Measurements from ENCODE around the gene FGFR3.
A peak's percentile ranks its signal among the peaks of the same experiment; 100 is the strongest.

The FGFR3 gene

DNA sequence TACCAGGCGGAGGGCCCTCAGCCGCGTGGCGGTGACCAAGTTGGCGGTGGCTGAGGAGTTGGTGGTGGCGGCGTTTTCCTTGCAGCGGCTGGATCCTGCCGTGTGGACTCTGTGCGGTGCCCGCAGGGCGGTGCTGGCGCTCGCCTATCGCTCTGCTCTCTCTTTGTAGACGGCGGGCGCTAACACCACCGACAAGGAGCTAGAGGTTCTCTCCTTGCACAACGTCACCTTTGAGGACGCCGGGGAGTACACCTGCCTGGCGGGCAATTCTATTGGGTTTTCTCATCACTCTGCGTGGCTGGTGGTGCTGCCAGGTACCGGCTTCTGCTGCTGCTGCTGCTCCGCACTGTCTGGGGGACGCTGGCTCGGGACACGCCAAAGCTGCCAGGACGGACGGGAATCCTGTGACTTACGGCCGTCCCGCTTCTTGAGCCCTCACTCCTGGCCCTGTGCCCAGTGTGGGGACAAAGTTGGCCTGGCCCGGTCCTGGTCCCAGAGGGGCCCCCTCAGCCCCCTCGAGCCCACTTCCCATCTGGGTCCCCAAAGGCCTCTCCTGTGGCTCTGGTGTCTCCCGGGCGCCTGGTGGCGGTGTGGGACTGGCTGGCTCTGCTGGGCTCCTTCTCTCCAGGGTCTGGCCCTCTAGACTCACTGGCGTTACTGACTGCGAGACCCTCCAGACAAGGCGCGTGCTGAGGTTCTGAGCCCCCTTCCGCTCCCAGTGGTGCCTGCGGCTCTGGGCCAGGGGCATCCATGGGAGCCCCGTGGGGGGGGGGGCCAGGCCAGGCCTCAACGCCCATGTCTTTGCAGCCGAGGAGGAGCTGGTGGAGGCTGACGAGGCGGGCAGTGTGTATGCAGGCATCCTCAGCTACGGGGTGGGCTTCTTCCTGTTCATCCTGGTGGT is 10.7 kb downstream of the FGFR3 start:
- no peak for DNase-seq

DNA sequence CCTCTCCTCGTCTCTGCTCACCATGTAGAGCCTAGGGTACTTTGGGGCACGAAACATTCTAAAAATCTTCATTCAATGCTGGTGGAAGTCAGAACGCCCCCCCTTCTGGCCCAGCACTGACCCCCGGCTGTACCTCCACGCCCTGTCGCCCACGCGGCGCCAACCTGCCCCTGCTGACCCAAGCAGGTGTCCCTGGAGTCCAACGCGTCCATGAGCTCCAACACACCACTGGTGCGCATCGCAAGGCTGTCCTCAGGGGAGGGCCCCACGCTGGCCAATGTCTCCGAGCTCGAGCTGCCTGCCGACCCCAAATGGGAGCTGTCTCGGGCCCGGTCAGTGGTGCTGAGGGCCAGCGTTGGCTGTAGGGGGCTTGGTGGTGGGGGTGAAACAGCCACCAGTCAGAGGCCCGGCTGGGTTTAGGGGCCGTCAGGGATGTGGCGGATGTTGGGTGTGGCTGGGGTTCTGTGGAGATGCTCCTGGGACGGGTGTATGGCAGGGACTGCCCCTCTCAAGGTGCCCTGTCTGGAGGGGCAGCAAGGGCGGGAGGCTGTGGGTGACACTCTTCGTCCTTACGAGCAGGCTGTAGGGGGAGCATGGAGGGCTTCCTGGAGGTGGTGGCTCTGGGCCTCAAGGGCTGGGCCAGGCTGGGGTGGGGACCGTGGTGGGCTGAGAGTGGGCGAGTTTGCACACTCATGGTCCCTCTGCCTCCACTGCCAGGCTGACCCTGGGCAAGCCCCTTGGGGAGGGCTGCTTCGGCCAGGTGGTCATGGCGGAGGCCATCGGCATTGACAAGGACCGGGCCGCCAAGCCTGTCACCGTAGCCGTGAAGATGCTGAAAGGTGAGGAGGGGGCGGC is 11.8 kb downstream of the FGFR3 start:
- no peak for DNase-seq

DNA sequence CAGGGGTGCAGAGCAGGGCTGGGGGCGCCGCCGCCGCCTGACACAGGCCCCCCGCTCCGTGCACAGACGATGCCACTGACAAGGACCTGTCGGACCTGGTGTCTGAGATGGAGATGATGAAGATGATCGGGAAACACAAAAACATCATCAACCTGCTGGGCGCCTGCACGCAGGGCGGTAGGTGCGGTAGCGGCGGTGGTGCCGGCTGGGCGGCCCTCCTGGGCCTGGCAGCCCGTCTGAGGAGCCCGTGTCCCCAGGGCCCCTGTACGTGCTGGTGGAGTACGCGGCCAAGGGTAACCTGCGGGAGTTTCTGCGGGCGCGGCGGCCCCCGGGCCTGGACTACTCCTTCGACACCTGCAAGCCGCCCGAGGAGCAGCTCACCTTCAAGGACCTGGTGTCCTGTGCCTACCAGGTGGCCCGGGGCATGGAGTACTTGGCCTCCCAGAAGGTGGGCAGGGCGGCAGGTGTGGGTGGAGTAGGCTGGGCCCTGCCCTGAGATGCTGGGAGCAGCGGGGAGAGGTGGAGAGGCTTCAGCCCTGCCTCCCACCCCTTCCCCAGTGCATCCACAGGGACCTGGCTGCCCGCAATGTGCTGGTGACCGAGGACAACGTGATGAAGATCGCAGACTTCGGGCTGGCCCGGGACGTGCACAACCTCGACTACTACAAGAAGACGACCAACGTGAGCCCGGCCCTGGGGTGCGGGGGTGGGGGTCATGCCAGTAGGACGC is 12.6 kb downstream of the FGFR3 start:
- no peak for DNase-seq

DNA sequence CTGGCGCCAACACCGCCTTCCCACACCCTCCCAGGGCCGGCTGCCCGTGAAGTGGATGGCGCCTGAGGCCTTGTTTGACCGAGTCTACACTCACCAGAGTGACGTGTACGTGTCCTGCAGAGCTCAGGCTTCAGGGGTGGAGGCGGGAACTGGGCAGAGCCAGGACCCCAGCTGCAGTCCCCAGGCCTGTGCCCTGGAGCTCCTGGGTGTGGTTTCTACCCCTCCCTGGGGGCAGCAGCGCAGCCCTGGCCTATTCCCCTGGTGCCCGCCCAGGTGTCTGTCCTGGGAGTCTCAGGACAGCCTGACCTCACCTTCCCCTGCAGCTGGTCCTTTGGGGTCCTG is 13.1 kb downstream of the FGFR3 start:
- no peak for DNase-seq

DNA sequence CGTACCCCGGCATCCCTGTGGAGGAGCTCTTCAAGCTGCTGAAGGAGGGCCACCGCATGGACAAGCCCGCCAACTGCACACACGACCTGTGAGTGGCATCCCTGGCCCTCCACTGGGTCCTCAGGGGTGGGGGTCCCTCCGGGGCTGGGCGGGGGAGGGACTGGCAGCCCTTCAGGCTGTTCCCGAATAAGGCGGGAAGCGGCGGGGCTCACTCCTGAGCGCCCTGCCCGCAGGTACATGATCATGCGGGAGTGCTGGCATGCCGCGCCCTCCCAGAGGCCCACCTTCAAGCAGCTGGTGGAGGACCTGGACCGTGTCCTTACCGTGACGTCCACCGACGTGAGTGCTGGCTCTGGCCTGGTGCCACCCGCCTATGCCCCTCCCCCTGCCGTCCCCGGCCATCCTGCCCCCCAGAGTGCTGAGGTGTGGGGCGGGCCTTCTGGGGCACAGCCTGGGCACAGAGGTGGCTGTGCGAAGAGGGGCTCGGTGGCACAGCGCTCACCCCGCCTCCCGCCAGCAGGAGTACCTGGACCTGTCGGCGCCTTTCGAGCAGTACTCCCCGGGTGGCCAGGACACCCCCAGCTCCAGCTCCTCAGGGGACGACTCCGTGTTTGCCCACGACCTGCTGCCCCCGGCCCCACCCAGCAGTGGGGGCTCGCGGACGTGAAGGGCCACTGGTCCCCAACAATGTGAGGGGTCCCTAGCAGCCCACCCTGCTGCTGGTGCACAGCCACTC is 13.7 kb downstream of the FGFR3 start:
- no peak for DNase-seq

DNA sequence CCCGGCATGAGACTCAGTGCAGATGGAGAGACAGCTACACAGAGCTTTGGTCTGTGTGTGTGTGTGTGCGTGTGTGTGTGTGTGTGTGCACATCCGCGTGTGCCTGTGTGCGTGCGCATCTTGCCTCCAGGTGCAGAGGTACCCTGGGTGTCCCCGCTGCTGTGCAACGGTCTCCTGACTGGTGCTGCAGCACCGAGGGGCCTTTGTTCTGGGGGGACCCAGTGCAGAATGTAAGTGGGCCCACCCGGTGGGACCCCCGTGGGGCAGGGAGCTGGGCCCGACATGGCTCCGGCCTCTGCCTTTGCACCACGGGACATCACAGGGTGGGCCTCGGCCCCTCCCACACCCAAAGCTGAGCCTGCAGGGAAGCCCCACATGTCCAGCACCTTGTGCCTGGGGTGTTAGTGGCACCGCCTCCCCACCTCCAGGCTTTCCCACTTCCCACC is 14.3 kb downstream of the FGFR3 start:
- no peak for DNase-seq

DNA sequence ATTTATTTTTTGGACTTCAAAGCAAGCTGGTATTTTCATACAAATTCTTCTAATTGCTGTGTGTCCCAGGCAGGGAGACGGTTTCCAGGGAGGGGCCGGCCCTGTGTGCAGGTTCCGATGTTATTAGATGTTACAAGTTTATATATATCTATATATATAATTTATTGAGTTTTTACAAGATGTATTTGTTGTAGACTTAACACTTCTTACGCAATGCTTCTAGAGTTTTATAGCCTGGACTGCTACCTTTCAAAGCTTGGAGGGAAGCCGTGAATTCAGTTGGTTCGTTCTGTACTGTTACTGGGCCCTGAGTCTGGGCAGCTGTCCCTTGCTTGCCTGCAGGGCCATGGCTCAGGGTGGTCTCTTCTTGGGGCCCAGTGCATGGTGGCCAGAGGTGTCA is 15.3 kb downstream of the FGFR3 start:
- DNase-seq = no peak

DNA sequence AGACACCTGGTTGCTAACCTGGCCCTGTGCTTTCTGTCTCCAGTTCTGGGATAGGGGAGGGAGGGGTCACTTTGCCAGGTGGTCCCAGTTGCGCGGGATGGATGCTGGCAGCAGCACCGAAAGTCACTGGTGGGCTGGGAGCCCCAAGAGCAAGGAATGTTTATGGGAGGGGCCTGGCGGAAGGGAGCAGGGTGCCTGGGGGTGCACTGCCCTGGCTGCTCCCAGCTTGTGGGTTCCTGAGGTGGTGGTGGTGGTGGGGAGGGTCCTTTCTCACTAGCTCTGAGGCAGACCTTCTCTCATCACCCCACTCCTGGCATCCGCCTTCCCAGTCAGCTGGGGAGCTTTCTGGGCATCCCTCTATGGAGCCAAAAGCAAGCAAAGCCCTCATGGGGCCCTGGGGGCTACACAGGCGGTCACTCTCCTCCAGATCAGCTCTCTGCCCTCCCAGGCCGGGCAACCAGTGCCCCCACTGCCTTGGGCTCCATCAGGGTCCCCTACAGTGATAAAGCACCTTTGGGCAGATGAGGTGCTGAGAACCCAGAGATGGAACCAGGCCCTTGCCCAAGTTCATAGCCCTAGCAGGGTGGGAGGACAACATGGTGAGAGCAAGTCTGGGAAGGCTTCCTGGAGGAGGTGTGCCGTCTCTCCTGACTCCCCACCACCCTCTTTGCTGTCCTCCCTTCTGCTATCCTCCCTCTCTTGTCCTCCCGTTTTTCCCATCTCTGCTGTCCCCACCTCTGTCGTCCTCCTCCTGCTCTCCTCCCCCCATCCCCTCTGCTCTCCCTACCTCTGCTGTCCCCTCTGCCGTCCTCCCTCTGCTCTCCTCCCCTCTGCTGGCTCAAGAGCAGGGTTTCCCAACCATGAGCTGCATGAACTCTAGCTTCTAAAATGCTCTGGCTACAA is 16.0 kb downstream of the FGFR3 start:
- no peak for DNase-seq

DNA sequence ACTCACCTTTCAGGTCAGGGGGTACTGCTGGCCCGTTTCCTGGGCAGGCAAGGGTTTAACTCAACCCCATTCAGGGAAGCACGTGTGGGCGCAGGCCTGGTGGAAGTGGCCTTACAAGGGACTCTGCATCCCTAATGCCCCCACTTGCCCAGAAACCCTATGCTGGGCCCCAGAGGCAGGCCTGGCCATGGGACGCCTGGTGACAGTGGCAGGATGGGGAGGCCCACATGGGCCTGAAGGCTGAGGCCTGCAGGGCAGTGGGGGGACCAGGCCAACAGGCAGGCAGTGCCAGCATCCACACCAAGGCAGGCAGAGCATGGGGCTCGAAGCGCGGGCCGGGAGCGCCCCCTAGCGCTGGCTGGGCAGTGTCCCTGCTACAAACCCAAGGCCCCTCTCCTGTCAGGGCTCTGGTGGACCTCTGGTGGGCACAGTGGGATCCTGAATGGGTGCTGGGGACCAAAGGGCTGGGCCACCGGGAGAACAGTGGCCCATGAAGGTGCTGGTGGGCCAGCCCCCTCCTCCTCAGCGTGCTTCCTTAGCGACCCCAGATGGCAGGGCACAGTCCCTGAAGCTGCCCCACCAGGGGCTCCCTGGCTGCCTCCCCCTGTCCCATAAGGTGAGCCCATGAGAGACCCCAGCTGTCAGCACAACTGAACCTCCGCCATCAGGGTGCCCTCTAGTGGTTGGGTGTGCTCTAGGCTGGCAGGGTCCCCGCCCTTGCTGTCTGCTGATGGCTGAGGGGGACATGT is 16.8 kb downstream of the FGFR3 start:
- peak; percentile 67 for DNase-seq

DNA sequence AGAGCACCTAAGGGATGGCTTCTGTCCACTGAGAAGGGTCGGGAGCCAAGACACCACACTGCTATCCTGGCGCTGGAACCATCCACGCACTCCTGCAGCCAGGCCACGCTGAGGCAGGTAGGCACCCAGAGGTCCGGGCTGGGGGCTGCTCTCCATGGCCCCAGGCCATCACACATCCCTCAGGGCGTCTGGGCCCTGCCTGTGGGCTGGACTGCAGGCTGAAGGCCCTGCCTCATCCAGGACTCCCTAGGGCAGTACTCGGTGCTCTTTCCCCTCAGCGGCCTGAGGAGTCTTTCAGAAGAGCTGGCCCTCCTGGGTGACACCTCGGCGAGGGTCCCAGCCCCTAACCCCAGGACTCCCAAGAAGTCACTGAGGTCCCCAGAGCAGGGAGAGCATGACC is 17.7 kb downstream of the FGFR3 start:
- DNase-seq = no peak

DNA sequence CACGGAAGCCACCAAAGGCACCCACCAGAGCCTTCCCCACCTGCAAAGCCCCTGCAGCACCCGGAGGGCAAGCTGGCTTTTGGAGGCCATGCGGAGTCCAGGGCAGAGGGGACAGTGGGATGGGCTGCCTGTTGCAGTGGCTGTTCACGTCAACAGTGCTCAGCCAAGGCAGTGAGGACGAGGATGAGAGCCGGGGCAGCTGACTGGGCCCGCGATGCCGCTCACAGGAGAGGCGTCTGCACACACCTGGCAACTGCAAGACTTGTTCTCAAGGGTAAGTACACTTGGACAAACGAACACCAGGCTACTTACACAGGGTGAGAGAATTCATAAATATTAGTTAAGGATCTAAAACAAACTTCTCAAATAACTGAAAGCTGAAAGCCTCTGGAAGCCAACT is 19.6 kb downstream of the FGFR3 start:
- no peak for DNase-seq

DNA sequence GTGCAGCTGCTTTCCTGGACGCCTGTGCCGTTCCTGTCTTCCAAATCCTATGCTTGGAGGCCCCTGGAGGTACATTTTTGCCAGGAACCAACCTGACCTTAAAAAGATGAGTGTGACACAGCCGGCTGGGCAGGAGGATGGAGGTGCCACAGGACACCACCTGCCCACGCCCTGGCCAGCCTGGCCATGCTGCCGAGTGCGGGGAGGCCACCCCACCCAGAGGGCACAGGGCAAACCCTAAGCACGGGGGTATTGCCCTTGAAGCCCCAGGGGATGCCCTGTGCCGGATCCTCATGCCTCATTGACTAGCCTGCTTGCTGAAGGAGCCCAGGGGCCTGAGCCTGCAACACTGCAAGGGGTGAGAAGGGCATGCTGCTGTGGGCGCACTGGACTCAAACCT is 20.1 kb downstream of the FGFR3 start:
- DNase-seq = no peak

DNA sequence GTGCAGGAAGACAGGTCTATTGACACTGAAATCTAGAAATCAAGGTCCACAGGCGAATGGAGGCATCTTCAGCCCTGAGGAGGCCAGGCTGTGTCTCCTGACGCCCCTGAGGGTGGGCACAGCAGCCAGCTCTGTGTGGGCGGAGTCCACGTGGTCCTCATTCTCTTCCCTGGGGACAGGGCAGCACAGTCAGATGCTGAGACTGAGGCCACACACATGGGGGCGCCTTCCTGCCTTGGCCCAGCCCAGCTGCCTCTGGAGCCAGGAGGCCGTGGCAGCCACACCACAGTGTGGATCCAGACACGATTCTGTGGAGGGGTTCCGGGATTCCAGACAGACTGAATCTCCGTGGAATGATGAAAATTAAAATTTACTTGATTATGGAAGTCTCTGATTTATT is 20.8 kb downstream of the FGFR3 start:
- DNase-seq = no peak

DNA sequence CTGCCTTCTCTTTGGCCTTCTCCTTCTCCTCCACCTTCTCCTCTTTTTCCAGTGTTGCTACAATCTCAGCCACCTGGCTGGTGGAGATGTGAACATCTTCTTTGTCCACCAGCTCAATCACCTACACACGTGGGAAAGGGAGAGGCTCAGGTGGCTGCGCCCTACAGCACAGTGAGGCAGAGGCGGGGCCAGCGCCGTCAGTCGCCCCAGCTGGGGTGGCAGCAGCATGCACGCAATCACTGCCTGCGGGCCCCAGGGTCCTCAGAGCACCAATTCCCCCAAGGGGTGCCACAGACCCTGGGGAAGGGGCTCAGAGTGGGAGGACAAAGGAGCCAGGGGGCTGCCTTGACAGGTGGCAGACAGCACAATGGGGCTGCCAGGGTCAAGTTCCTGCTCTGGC is 21.4 kb downstream of the FGFR3 start:
- no peak for DNase-seq

DNA sequence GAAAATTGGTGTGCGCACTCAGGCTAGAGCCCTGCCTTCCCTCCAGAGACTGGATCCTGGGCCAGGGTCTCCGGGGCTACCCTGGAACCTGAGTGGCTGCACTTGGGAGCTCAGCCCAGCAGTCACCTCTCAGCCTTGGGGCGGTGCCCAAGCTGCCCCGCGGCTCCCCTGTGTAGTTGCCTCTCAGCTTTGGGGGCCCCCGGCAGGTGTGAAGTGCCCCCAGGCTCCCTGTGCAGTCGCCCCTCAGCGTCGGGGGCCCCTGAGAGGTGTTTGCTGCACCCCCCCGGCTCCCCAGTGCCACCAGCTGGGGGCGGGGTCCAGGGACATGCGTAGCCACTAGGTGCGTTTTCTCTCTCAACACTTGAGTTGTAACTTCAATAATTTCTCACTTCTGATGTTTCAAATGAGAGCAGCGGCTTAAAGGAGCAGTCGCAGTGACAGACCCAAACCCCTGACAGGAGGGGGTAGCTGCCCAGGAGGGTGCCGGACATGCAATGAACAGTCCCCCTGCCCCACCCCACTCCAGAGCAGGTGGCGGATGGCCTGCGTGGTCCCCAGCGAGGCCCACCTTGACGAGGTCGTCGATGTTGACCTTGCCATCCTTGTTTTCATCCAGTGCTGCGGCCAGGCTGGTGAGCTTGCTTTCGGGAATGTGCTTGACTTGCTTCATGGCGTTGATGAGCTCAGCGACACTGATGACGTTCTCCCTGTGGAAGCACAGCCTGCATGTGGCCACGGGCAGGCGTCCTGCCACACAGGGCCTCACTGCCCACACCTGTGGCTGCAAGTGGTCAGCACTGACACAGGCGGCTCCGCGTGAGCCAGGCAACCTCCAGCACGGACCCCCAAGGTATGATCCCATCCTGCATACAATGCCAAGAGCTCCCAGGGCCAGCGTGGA is 22.3 kb downstream of the FGFR3 start:
- no peak for DNase-seq

DNA sequence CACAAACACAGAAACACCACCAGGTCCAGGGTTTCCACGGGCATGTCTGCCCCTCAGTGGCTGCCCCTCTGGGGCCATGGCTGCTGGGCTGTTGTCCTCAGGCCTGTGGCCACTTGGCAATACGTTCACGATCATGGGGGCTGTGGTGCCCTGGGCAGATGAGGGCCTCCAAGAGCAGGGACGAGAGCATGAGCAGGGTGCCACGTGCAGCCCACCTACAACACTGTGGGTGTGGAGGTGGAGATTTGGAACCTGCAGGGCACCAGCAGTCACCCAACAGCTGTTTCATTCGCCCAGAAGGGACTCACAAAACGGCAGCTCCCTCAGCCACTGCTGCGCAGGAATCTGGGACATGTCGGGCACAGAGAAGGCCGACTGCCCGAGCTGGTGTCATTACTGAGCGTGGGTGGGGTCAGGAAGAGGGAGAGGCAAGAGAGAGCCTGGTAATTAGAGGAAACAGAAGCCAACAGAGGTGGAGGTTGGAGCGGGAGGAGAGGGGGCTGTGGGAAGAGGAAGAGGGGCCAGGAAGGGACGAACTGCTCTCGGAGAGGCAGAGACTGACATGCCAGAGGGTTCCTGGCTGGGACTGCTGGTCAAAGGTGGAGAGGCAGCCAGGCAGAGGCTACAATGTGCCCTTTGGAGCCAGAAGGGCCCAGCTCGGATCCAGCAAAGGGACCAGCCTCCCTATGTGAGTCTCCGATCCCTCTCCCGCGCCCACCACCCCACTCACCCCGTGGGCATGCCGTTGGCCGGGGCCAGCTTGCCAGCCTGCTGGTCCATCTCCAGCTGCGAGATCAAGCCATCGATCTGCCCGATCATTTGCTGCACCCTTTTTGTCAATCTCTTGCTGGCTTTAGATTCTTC is 23.1 kb downstream of the FGFR3 start:
- no peak for DNase-seq

DNA sequence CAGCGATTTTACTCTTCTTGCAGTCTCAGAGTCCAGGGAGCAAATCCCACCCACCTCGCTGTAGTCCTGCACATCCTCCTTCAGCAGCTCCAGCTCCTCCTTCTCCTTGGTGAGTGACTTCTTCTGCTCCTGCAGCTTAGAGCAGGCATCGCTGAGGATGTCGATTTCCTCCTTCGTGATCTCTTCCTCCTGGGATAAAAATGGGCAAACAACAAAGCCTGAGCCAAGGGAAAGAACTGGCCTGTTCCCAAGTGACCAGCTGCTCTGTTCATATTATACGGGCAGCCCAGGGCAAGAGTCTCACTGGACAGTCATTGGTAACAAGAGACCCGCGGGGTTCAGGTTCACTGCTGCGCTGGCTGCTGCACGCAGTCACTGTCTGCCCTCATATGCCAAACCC is 26.2 kb downstream of the FGFR3 start:
- no peak for DNase-seq

DNA sequence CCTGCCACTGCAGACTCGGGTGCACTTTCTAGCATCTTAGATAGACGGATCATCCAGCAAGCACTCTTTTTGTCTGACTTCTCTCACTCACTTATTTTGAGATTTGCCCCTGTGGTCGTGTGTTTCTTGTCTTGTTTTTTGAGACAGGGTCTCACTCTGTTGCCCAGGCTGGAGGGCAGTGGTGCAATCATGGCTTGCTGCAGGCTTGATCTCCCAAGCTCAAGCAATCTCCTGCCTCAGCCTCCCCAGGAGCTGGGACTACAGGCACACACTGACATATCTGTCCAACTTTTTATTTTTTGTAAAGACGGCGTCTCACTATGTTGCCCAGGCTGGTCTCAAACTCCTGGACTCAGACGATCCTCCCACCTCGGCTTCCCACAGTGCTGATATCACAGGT is 26.7 kb downstream of the FGFR3 start:
- no peak for DNase-seq

All from NCI-H1694 (cell line).